ENCODE measurements around the gene DENND1A. TPM values are rescaled to one million over a fixed set of nuclear protein-coding genes. Genes with fewer than 3 reads are reported as not detected.

DENND1A gene
- total and polyA plus RNA-seq, 8 donors = 4.4 to 109 (median 21.4) TPM

DNA sequence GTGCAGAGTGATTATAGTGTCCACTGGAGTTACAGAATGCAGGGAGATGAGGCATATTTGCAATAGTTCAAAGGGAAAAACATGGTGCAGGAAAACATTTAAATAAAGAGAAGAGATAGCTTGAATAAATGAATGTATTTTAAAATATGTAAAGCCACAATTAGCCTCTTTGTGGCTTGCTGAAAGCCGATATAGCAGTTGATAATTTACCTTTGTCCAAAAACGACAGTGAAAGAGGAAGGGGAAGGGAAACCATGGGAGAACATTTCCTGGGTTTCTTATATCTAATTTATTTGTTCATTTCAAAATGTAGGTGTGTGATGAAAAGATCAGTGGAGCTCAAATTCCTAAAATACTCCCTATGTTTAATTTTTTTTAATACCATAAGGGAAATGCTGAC is 156.1 kb downstream of the DENND1A start:
- intact Hi-C loops (cut with DNase I; ENCODE audit: low total_unique reads) = no loop called here
- Histone ChIP-seq H3K36me3 (no peaks in the 10 kb centered on the region), H3K4me1 (peaks cover 0 to 8% (median 0%) of the 10 kb centered on the region in 4 donors)

DNA sequence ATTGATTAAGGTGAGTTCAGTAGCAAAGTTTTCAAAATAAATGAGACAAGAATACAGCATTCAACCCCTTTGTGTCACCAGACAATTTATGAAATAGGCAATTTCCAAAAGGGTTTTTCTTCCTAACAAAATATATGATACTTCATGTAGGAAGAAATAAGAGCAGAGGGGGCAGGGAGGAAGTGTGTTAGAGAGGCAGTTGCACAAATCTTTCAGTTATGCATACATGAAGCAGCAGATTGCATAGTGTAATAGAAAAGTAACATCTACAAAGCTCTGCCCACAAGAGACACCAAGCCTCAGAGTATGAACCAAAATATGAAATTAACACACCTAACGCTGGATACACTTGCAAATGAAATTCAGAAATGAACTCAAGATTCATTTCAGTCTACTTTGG is 157.0 kb downstream of the DENND1A start:
- H3K36me3 ChIP-seq = no peaks in the 10 kb centered on the region
- intact Hi-C loops (cut with DNase I; ENCODE audit: low total_unique reads) = no loop called here
- no peaks in the 10 kb centered on the region for H3K9me3 ChIP-seq
- peaks cover 0 to 8% (median 0%) of the 10 kb centered on the region in 4 donors for H3K4me1 ChIP-seq
- WGBS, 5 donors = 90 to 97% (median 94%) methylated on average over 1 of the region's 1 CpG
- TF ChIP-seq POLR2AphosphoS5 (IDR thresholded peaks at IDR 0.05) (no peak), EP300 (IDR thresholded peaks at IDR 0.05) (no peak), POLR2A (IDR thresholded peaks at IDR 0.05) (no peak)
- TF ChIP-seq, protein P1, sequence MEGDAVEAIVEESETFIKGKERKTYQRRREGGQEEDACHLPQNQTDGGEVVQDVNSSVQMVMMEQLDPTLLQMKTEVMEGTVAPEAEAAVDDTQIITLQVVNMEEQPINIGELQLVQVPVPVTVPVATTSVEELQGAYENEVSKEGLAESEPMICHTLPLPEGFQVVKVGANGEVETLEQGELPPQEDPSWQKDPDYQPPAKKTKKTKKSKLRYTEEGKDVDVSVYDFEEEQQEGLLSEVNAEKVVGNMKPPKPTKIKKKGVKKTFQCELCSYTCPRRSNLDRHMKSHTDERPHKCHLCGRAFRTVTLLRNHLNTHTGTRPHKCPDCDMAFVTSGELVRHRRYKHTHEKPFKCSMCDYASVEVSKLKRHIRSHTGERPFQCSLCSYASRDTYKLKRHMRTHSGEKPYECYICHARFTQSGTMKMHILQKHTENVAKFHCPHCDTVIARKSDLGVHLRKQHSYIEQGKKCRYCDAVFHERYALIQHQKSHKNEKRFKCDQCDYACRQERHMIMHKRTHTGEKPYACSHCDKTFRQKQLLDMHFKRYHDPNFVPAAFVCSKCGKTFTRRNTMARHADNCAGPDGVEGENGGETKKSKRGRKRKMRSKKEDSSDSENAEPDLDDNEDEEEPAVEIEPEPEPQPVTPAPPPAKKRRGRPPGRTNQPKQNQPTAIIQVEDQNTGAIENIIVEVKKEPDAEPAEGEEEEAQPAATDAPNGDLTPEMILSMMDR (IDR thresholded peaks at IDR 0.05) = no peak
- no peaks in the 10 kb centered on the region for H3K27me3 ChIP-seq
- no peak overlapping the region for H3K4me3 ChIP-seq
- H3K27ac ChIP-seq = no peak overlapping the region
- no peak for DNase-seq

More for the DNA sequence above, 156.1 kb downstream of the DENND1A start:
- Histone ChIP-seq H3K4me3 (no peak overlapping the region), H3K9me3 (no peaks in the 10 kb centered on the region), H3K27ac (no peak overlapping the region), H3K27me3 (no peaks in the 10 kb centered on the region)
- TF ChIP-seq POLR2A (IDR thresholded peaks at IDR 0.05) (no peak), POLR2AphosphoS5 (IDR thresholded peaks at IDR 0.05) (no peak), EP300 (IDR thresholded peaks at IDR 0.05) (no peak)
- TF ChIP-seq, protein P1 (IDR thresholded peaks at IDR 0.05) = no peak
- DNase-seq = no peak
- 76 to 93% (median 83%) methylated on average over 2 of the region's 2 CpGs for WGBS, 5 donors

DNA sequence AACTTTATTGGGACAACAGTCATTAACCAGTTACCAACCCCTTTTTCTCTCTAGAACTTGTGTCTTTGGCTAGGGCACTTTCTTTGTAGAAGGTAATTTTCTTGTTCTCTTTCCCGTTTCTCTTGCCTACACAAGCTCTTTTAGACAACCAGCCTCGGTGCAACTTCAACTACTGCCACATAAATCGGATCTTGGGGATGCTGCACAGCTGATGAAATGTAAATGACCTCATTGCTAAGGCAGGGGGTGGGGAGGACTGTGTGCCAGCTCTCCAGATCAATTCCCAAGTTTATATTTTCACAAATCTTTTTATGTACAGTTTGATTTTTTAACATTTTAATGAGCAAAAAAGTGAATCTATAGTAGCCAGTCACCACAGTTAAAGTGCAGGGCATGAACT is 157.6 kb downstream of the DENND1A start:
- Histone ChIP-seq H3K4me1 (peaks cover 0 to 3% (median 0%) of the 10 kb centered on the region in 4 donors), H3K27ac (no peak overlapping the region), H3K36me3 (no peaks in the 10 kb centered on the region), H3K4me3 (no peak overlapping the region), H3K27me3 (no peaks in the 10 kb centered on the region), H3K9me3 (no peaks in the 10 kb centered on the region)
- intact Hi-C loops (cut with DNase I; ENCODE audit: low total_unique reads) = no loop called here
- WGBS, 5 donors = 88 to 97% (median 91%) methylated on average over 3 of the region's 3 CpGs
- no peak for DNase-seq
- TF ChIP-seq POLR2AphosphoS5 (IDR thresholded peaks at IDR 0.05) = no peak
- TF ChIP-seq, protein P1 (IDR thresholded peaks at IDR 0.05) = no peak
- TF ChIP-seq EP300 (IDR thresholded peaks at IDR 0.05) = no peak
- no peak for TF ChIP-seq POLR2A (IDR thresholded peaks at IDR 0.05)

DNA sequence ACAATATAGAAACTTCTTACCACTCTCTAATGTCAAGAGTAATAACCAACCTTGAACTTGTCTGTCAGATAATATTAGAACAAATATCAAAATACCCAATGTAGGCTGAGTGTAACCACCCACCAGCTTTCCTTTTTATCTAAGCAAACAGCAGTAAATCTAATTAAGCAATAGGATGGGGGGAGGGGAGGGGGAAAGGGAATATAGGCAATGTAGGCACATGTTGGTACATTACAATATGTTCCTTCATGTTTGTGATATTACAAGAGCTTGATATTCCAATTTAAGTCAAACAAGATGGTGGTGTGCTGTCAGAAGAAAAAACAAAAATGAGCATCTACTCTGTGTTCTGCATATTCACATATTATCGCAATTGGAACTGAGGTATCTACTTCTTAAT is 158.2 kb downstream of the DENND1A start:
- 91 to 100% (median 98%) methylated on average over 1 of the region's 1 CpG for WGBS, 5 donors

More for the DNA sequence above, 158.2 kb downstream of the DENND1A start:
- H3K4me1 ChIP-seq = no peaks in the 10 kb centered on the region
- no peaks in the 10 kb centered on the region for H3K9me3 ChIP-seq
- no peak overlapping the region for H3K4me3 ChIP-seq
- no peaks in the 10 kb centered on the region for H3K27me3 ChIP-seq
- no peak overlapping the region for H3K27ac ChIP-seq
- intact Hi-C loops (cut with DNase I; ENCODE audit: low total_unique reads) = no loop called here
- no peak for DNase-seq
- no peak for TF ChIP-seq POLR2AphosphoS5 (IDR thresholded peaks at IDR 0.05)
- TF ChIP-seq POLR2A (IDR thresholded peaks at IDR 0.05) = no peak
- no peak for TF ChIP-seq EP300 (IDR thresholded peaks at IDR 0.05)
- TF ChIP-seq, protein P1 (IDR thresholded peaks at IDR 0.05) = no peak
- no peaks in the 10 kb centered on the region for H3K36me3 ChIP-seq
